Globus pallidus (tissue), 1 donor: ENCODE results near the gene HDHD2.
A peak's percentile ranks its signal among the peaks of the same experiment; 100 is the strongest.

ENCODE experiments used
- DNase-seq: peaks from one replicate; pipeline ENCODE4 v3.0.0-alpha.2; 2015; ENCODE audit warnings: low spot score

The HDHD2 gene

GRCh38 chr18:47143899-47144485 is 6.3 kb downstream of the HDHD2 start:
- no peak for DNase-seq

- DNase-seq = no peak
Observed at GRCh38 chr18:47143153-47143552, 7.1 kb downstream of the HDHD2 start.

- no peak for DNase-seq
Observed at GRCh38 chr18:47141289-47141688, 9.0 kb downstream of the HDHD2 start.

- no peak for DNase-seq
Observed at GRCh38 chr18:47121146-47121545, 29.2 kb downstream of the HDHD2 start.

GRCh38 chr18:47120428-47120827 is 29.9 kb downstream of the HDHD2 start:
- no peak for DNase-seq

- DNase-seq = no peak
Observed at GRCh38 chr18:47118981-47119380, 31.3 kb downstream of the HDHD2 start.

- DNase-seq = no peak
Observed at GRCh38 chr18:47115205-47115604, 35.1 kb downstream of the HDHD2 start.

GRCh38 chr18:47113796-47114540 is 36.3 kb downstream of the HDHD2 start:
- no peak for DNase-seq

- DNase-seq = no peak
Observed at GRCh38 chr18:47110492-47111274, 39.6 kb downstream of the HDHD2 start.

- no peak for DNase-seq
Observed at GRCh38 chr18:47109720-47110119, 40.6 kb downstream of the HDHD2 start.

- DNase-seq = no peak
Observed at GRCh38 chr18:47108998-47109405, 41.3 kb downstream of the HDHD2 start.

GRCh38 chr18:47108373-47108772 is 41.9 kb downstream of the HDHD2 start:
- DNase-seq = no peak

GRCh38 chr18:47100212-47100831 is 50.0 kb downstream of the HDHD2 start:
- DNase-seq = peak; percentile 55

- DNase-seq = no peak
Observed at GRCh38 chr18:47095810-47096209, 54.5 kb downstream of the HDHD2 start.

GRCh38 chr18:47087676-47088075 is 62.6 kb downstream of the HDHD2 start:
- DNase-seq = peak; percentile 80

- no peak for DNase-seq
Observed at GRCh38 chr18:47081578-47081977, 68.7 kb downstream of the HDHD2 start.

- DNase-seq = no peak
Observed at GRCh38 chr18:47080872-47081271, 69.4 kb downstream of the HDHD2 start.

GRCh38 chr18:47077111-47077510 is 73.2 kb downstream of the HDHD2 start:
- peak; percentile 60 for DNase-seq

GRCh38 chr18:47075098-47075883 is 75.0 kb downstream of the HDHD2 start:
- DNase-seq = no peak

- no peak for DNase-seq
Observed at GRCh38 chr18:47067648-47068047, 82.7 kb downstream of the HDHD2 start.

GRCh38 chr18:47063096-47063495 is 87.2 kb downstream of the HDHD2 start:
- DNase-seq = no peak

- no peak for DNase-seq
Observed at GRCh38 chr18:47062471-47062870, 87.8 kb downstream of the HDHD2 start.
